HTERT RPE-1 (cell line): Measurements from ENCODE around the gene LRBA.
"Not testable (repeated sequence)": the region's sequence is repeated elsewhere in the genome, so short reads cannot be mapped to it uniquely, and the experiment has no call there.

Source experiments
- in situ Hi-C: fragments of 300-500 bp; cut with MboI; formaldehyde crosslinking; loops from 4 replicates; pipeline ENCODE4 v1.14.3; 2020; ENCODE audit warnings: low sequenced_read_pairs

The LRBA gene

DNA sequence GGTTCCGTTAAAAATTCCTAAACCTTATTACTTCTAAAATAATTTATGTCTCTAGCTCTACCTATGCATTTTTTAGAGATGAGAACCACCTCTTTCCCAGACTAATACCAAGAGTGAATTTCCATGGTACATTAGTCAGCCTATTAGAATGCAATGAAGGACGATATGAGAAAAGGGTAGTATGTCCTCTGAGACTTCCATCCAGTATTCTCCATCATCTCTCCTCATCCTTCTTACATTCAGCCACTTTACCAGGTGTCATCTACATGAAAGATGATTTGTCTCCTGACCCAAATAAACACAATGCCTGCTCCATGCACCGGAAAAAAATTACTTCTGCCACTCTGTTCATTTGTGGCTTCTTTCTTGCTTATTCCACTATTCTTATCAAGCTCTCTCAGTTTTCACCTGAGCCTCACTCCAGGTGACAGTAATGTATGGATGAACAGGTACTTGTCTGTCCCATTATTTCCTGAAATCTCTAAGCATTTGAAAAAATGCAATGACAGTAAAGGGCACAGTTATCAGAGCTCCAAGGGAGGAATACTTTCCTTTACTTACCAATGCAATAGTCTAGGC is 335.2 kb downstream of the LRBA start:
- in situ Hi-C loops = no loop called here

DNA sequence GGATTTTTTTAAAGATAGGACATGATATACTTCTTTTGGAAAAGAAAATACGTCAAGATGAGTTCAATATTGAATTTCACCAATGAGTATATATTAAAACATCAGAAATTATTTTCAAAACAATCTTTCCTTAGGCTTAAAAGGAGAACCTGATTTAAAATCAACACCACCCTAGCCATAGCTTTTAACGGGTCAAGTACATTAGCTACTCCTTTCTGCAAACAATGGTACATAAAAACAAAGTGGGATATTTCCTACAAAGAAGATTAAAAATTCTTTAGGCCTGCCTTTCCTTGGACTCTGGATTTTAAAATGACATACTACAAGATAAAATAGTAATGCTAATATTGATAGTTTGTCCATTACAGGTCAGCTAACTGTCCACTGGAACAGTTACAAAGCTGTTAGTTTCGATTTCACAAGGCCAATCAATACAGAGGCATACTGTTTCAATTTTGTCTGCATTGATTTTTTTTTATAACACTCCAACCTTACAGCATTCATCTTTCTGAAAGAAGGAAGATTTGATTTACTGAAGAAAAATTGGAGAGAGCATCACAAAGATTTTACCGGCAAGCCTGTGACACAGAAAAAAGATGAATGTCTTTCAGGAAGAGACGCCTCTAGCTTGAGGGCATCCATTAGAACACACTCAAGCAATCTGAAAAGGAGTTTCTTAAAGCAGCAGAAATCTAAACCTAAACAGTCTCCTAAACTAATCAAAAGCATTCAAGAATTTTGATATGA is 335.9 kb downstream of the LRBA start:
- in situ Hi-C loops = no loop called here

DNA sequence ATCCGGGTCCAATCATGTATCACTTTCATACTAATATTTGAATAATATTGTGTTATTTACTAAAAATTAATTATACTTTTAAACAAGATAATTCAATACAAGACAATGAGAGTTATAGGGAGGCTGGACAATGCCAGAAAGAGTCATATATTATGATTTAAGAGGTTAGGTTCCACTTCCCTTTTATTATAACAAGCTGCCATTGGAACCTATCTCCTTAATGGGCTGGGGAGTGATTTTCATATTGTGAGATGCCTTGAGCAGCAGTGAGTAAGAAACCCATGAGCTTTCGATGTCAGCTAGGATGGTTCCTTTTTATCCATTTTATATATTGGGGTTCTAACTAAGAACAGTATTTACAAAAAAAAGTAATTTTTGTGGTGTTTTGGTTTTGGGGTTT is 341.3 kb downstream of the LRBA start:
- in situ Hi-C loops = no loop called here

DNA sequence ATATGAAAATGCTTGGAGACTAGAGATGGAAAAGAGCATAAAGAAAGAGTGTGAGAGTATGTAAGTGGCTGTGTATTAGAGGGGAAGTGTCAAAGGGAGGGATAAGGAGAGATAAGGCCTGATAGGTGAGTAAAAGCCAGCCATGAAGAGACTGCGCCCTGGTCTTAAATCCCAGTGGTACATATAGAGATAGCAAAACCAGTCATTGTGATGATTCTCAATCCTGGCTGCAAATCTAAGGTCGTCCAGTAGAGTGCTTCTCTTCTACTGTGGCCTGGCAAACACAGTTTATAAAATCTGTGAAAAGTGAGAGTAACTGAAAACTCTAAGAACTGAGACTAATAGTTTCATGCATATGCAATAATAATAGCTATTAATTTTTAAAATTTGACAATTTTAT is 346.3 kb downstream of the LRBA start:
- in situ Hi-C loops = no loop called here

DNA sequence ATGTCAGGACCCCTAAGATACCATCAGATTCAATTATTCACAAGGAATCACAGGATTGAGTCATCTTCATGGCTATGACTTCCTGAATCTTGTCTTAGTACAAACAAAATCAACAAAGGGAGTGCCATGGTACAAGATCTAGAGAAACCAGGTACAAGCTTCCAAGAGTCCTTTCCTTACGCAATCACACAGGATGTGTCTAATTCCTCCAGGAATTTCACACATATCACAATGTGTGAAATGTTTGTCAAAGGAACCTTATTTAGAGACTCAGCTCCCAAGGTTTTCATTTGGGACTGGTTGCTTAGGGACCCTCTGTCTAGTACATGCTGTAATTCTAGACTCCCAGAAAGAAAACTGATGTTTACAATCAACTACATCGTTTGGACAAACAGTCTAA is 350.1 kb downstream of the LRBA start:
- in situ Hi-C loops = no loop called here

DNA sequence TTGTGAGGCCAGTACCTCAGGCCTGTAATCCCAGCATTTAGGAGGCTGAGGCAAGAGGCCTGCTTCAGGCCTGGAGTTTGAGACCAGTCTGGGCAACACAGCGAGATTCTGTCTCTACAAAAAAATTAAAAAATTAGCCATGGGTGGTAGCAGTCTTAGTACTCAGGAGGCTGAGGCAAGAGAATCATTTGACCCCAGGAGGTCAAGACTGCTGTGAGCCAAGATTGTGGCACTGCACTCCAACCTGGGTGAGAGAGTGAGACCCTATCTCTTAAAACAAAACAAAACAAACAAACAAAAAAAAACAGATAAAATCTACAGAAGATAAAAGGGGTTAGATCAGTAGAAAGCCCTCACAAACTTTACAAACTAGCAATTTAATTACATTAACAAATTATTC is 352.4 kb downstream of the LRBA start:
- in situ Hi-C loops = no loop called here

DNA sequence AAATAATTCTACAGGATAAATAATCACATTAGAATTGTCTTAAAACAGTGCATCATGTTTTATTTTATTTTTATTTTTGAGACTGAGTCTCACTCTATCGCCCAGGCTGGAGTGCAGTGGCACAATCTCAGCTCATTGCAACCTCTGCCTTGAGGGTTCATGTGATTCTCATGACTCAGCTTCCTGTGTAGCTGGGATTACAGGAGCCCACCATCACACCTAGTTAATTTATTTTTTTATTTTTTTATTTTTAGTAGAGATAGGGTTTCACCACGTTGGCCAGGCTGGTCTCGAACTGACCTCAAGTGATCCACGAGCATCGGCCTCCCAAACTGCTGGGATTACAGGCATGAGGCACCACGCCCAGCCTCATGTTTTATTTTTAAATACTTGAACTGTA is 353.5 kb downstream of the LRBA start:
- in situ Hi-C loops = not testable (repeated sequence)

DNA sequence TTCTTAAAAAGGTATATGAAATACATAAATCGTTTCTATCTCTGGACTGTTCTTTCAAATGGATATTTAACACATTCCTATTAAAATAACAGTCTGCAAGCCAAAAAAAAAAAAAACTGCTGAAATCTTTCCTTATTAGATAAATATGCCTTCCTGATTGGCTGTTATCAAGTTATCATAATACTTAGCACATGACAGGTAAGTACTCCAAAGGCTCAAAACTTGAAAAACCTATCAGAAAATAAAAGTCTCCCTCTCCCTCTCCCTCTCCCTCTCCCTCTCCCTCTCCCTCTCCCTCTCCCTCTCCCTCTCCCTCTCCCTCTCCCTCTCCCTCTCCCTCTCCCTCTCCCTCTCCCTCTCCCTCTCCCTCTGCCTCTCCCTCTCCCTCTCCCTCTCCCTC is 356.8 kb downstream of the LRBA start:
- in situ Hi-C loops = not testable (repeated sequence)

DNA sequence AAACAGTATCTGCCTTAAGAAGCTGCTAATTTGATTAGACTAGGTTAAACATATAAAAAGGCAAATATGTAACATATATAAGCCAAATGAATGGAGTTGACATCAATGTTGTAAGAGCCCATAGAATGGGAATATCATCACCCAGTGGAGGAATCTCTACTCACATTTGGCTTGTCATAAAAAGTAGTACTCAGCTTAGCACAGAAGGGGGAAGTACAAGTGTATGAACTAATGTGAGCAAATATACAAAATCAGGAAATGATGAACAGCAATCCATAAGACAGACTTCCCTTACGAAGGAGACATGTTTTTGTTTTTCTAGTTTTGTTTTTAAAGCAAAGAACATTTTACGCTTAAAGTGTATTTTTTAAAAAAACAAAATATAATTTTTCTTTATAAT is 358.2 kb downstream of the LRBA start:
- in situ Hi-C loops = no loop called here

DNA sequence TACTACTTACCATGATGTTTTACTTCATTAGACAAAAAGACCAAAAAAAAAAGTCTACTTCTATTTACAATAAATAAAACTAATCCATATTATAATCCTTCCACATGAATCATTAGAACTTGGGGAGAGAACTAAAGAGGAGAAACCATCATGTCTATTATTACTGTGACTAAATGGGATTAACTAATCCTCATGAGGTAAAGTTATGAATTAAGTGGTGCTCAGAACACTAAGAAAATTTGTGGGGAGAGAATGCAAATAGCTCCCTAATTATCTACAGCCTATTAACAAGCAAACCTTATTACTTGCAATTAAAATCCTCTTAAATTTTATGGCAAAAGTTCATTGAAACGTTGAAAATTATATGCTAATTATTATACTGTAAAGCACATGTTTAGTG is 364.3 kb downstream of the LRBA start:
- in situ Hi-C loops = no loop called here

DNA sequence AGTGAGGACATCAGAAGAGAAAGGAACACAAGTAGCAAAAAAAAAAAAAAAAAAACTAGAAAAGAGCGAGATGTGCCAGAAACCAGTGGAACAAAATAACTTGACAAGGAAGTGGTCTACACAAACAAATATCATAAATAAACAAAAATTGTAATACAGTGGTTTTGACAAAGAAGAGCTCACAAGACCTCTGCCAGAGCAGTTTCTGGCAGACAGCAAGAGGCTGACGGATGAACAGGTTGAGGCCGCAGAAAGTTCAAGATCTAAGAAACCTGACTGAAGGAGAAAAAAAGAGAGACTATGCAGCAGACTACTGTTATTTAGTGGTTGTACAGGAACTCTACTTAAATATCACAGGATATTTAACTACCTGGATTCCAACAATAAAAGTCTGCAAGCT is 367.0 kb downstream of the LRBA start:
- in situ Hi-C loops = no loop called here

DNA sequence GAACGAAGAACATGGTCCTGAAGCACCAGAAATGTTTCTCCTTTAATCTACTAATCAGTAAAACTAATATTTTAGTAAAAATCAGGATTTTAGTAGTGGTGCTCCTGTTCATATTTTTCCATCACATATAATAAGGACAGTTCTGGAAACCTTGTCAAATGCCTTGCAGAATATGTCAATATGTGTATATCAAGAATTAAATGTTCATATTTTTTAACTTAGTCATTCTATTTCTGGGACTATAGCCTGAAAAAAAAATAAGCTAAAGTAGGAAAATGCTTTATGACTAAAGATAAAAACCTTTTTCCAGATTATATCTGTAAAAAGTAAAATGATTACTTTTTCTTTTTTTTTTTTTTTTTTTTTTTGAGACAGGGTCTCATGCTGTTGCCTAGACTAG is 368.1 kb downstream of the LRBA start:
- in situ Hi-C loops = no loop called here

DNA sequence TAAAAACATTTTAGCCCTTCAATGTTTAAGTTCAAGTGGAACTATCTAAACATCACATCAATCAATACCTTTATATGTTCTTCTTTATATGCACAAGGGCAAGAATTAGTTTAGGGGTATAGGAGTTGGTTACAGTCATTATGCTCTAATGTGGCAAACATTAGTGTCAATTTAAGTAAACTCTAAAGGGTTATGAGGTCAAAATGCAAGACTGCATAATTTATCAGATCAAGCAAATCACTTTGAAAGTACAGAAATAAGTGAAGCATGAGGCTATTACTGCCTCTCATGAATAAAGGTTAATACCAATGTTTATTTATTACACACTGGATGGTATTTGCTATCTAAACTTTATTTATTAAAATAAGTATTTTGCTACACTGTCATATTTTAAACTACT is 373.5 kb downstream of the LRBA start:
- in situ Hi-C loops = no loop called here

DNA sequence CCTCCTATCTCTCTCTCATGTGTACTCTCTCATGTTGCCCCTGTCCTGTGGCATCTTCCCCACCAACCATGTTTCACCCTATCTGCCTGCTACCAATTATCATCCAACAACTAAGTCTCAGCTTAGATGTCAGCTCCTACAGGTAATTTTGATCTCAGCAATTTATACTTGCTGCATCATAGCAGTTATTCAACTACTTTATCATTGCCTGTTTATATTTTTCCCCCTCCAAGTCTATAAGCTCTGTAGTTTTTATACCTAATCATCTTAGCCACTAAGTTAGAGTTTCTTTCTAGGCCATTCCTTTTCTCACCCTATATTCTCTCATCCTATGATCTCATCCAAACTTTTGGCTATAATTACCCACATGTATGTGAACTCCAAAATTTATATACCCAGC is 382.4 kb downstream of the LRBA start:
- in situ Hi-C loops = no loop called here

DNA sequence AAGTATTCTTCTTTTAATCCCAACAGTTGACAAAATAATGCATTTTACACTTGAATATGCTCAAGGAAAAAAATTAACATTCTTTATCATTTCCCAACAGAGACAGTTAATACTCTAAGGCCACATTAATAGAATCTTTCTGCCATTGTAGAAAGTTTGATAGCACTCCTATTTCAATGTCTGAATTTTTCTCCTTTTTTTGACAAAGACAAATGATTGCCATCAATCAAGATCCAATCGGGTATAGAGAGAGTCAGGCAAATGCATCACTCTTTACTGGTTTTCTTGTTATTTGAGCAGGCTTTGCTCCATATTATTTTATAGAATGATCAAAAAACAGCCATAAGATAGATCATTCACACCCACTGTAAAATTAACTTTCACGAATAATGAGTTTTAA is 387.0 kb downstream of the LRBA start:
- in situ Hi-C loops = no loop called here

DNA sequence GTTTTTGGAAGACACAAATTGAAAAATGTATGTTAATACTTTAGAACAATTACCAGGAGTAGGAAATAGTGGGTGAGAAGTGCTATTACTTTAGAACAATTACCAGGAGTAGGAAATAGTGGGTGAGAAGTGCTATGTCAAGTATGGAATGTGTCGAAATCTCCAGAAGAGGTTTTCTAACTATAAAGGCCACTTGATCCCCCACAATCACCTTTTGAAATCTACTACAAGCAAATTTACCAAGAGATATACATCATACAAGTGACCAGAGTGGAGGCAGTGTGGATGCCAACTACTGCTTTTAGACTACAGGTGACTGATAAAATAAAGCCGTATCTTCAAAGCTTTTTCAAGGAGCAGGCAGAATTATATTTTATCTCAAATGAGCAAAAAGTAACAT is 390.1 kb downstream of the LRBA start:
- in situ Hi-C loops = no loop called here

DNA sequence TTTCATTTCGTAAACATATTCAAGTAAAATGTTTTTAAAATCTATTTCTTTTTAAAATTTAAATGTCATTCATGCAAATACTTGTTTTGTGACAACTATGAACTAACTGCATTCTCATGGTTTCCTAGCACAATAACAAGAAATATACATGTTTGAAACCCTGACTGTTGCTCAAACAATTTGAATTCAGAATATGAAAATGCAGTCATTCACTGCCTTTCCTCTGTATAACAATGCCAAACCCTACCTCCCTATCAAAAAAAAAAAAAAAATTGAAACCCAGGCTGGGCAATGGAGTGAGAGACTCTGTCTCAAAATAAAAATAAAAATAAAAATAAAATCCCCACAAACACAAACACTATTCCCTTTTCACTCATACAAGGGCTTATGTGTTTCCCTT is 391.0 kb downstream of the LRBA start:
- in situ Hi-C loops = no loop called here

DNA sequence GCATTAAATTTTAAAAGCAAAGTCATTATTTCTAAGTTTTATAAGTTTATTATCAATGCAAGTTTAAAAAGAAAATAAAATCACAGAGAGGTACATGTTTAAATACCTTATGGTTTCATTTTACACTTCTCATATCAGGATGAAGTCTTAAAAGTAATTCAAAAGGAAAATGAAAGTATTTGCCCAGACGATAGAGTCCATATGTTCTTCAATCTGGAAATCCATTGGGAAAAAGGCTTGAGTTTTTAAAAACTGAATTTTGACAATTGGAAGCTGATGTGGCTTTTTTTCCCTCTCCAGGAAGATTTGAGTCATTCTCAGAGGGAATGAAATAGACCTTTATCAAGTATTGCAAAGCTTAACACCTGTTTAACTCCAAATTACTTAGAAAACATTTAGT is 396.0 kb downstream of the LRBA start:
- in situ Hi-C loops = no loop called here

DNA sequence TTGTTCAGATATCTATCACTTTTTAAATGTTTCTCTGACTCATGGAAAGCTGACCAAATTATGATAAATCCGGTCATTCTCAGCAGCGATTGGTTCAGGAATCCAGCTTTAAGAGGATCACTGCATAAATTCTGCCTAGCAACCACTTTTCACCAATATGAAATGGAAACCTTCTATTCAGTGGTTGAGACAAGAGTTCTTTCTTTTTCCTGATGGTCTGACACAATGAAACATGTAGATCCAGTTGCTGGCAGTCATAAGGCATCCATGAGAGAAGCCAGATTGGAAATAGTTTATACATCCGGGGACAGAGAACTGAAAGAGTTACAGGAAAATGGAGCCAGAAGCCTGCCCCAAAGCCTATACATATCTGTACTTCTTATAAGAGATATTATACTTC is 406.0 kb downstream of the LRBA start:
- in situ Hi-C loops = no loop called here

DNA sequence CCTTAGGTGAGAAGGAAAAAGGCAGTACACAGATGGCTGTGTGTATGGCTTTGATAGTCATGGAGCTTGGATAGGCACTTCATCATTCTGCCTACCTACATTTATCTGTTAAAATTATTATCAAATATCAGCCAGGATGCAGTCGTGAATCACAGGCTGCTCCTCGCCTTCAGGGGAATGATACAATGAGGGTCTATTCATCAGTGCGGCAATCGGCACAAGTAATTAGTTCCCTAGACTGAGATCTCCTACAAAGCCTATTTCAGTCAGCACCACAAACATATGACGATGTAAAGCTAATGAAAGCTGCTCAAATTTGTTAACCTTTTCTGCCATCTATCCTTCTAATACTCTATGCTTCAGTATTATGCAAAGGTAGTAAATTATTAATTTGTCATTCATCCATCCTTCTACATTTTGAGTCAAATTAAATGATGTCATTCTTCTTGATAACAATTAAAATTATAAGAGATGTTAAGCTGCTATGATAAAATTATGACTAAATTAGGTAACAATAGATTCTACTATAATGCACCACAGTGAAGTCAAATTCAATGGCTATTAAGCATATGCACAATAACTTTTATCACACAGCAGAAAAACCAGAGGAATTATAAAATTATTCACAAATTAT is 414.2 kb downstream of the LRBA start:
- in situ Hi-C loops = no loop called here

DNA sequence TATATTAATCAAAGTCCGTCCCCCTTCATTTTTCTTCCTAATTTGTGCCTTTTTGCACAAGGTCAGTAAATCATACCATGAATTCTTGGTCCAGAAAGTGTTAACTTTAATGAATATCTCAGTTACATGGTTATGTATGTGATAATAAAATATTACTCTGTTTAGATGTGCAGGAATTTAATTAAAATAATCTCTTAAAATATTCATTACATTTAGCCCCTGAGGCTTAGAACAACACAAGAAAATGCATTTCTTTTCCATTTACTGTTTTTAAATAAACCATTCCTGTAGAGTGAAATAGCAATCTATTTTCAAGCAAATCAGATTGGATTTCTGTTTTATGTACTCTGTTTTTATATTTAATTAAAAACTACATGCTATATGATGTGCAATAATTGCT is 415.5 kb downstream of the LRBA start:
- in situ Hi-C loops = no loop called here

DNA sequence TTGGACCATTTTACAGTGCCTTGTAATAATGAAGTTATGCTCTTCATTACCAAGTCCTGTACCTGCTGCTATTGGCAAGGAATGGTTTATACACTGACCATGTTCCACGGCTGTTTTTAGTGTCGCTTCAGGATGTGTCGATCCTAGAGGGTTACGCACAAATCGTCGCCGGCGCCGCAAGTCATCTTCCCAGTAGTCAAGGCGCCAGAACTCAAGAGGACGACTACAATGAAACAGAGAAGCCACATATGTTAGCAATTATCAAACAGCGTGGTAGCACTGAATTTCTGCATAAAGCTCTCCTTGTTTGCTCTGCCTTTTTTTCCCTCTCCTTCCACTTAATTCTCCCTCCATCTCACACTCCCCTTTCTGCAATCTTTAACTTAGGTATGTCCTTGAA is 416.2 kb downstream of the LRBA start:
- in situ Hi-C loops = no loop called here

DNA sequence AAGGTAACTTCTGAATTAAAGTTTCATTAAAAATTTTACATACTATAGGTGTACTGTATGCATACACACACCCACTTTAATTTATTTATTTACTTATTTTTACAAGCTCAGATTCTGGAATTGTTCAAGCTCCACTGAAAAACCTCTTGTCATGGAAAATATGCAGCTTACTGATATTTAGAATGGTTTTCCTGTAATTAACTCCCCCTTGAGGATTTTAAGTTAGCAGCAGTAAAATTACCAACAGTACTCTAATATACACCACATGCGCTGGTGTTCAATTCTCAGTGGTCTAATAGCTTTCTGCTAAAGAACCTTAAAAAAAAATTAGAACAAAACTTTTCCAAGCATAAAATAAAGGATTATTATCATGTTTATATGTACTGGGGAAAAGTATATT is 421.1 kb downstream of the LRBA start:
- in situ Hi-C loops = no loop called here
